Activated T-cell treated with anti-CD3 and anti-CD28 coated beads for 1 hour (primary cell): ENCODE data around the gene MPEG1.

Source experiments
- DNase-seq: peaks from one replicate; pipeline ENCODE4 v3.0.0-alpha.2; 2020; ENCODE audit warnings: low read depth

The MPEG1 gene

GRCh38 chr11:59171508-59172322 lies 41.0 kb downstream of the MPEG1 start, which contains the start of gene DTX4:
Gene DTX4 (plus strand): TSS chr11:59172132. CDS start chr11:59172596, 464 bp downstream.
- DNase-seq, result peak; percentile 84

- DNase-seq, result no peak
Observed at GRCh38 chr11:59164028-59164427, 48.7 kb downstream of the MPEG1 start.
